Kidney (tissue), 14 donors: ENCODE results near the gene FBXL19. TPM values are rescaled to one million over a fixed set of nuclear protein-coding genes. Genes with fewer than 3 reads are reported as not detected.
A peak's percentile ranks its signal among the peaks of the same experiment; 100 is the strongest.

Experiments
- DNase-seq, 5 donors: peaks; one replicate each; pipeline ENCODE4 v3.0.0-alpha.2; 2013 to 2020
- FAIRE-seq: peaks from 2 replicates; lab custom pipeline; 2012; peaks lifted over from hg19 to GRCh38; lab: Jason Lieb, UNC
- H3K27ac ChIP-seq, 2 donors: one replicate each; pipeline ENCODE4 v1.7.0; 2013; ENCODE audit warnings: low read depth in 2 of 2, low read length in 2 of 2, inconsistent platforms in 1 of 2
- H3K27me3 ChIP-seq: one replicate; pipeline ENCODE4 v1.7.1; 2013; ENCODE audit warnings: low read length, inconsistent platforms; ENCODE audit not compliant: control insufficient read depth, insufficient read depth
- H3K36me3 ChIP-seq, 3 donors: one replicate each; pipeline versions ENCODE4 v1.7.0 to v1.7.1; 2013; ENCODE audit warnings: low read length in 3 of 3, control low read depth in 1 of 3, inconsistent platforms in 1 of 3; ENCODE audit not compliant: insufficient read depth in 3 of 3, control insufficient read depth in 2 of 3
- H3K4me1 ChIP-seq, 3 donors: one replicate each; pipeline versions ENCODE4 v1.7.0 to v1.7.1; 2013; ENCODE audit warnings: low read length in 3 of 3, inconsistent platforms in 1 of 3, low read depth in 1 of 3; ENCODE audit not compliant: control insufficient read depth in 2 of 3, insufficient read depth in 2 of 3
- H3K4me3 ChIP-seq, 3 donors: one replicate each; pipeline versions ENCODE4 v1.7.0 to v1.8.1; 2013; ENCODE audit warnings: low read length in 3 of 3, control low read depth in 1 of 3, inconsistent platforms in 1 of 3
- H3K9ac ChIP-seq, 3 donors: one replicate each; pipeline versions ENCODE4 v1.7.0 to v1.7.1; 2013; ENCODE audit warnings: low read length in 3 of 3, control low read depth in 1 of 3, inconsistent platforms in 1 of 3
- H3K9me3 ChIP-seq, 3 donors: one replicate each; pipeline versions ENCODE4 v1.7.0 to v1.7.1; 2013; ENCODE audit warnings: low read length in 3 of 3, control low read depth in 1 of 3, inconsistent platforms in 1 of 3; ENCODE audit not compliant: control insufficient read depth in 2 of 3, insufficient read depth in 1 of 3
- CTCF ChIP-seq: IDR thresholded peaks from 3 replicates; pipeline ENCODE4 v1.5.1; 2012; ENCODE audit warnings: mild to moderate bottlenecking, moderate library complexity, borderline replicate concordance; ENCODE audit not compliant: insufficient read depth; ENCODE audit errors: extremely low read depth
- intact Hi-C: fragments of 100-400 bp; cut with DNase I; formaldehyde crosslinking; loops from one replicate; pipeline ENCODE4 v1.11.1; 2022
- polyA plus RNA-seq: library from polyadenylated mRNA; stranded (reverse); fragments of 350-450 nt; fragmentation: Illumina TruSeq; extraction: RNeasy Lipid Tissue Mini Kit (QIAGEN cat#74804); gene quantifications from one replicate; pipeline ENCODE4 v1.2.3, GENCODE V29; 2014; ENCODE audit warnings: low read depth, low replicate concordance; ENCODE audit not compliant: insufficient read depth
- total RNA-seq: library from RNA; stranded (reverse); fragmentation: NEBNext Ultra II Directional; extraction: Animal tissue kit (Norgen Biotek cat#: 25700); gene quantifications from one replicate; pipeline ENCODE4 v1.2.1, GENCODE V29; 2021
- donor health status: control.
- donor health status: control.
- donor health status: control.
- donor health status: control.
- donor health status: control.
- donor health status: DM: yes; HTN: yes; CAD: no.
- donor health status: Normal renal cell carcinoma (clear cell type).

FBXL19 gene
- total and polyA plus RNA-seq, 2 donors from 2014 or later = 7.4 to 18.9 TPM

GRCh38 chr16:30948667-30949649 is 25.6 kb downstream of the FBXL19 start, which contains the start of gene ORAI3:
TSS of gene ORAI3 (plus strand) at chr16:30949068. CDS start at chr16:30949290, 222 bp downstream.
- FAIRE-seq (no peak), DNase-seq (peak; percentile 77 to 95 (median 87))

GRCh38 chr16:30949650-30950515 is 26.5 kb downstream of the FBXL19 start:
- no peaks in the 10 kb centered on the region for H3K9me3 ChIP-seq
- H3K4me1 ChIP-seq = peaks cover 0 to 26% (median 15%) of the 10 kb centered on the region in 3 donors
- TF ChIP-seq CTCF = no peak
- no peaks in the 10 kb centered on the region for H3K36me3 ChIP-seq
- peak overlapping the region; percentile 69 to 94 for H3K27ac ChIP-seq
- peak overlapping the region; percentile 76 to 89 (median 81) for H3K4me3 ChIP-seq
- peak overlapping the region; percentile 50 to 79 (median 51) for H3K9ac ChIP-seq
- intact Hi-C loops = no loop called here
- FAIRE-seq = no peak
- H3K27me3 ChIP-seq = no peaks in the 10 kb centered on the region
- peak; percentile 62 to 95 (median 81) for DNase-seq

More at GRCh38 chr16:30948667-30949649, 25.6 kb downstream of the FBXL19 start, which contains the start of gene ORAI3:
- no peak for TF ChIP-seq CTCF
- Histone ChIP-seq H3K36me3 (peaks cover 0 to 2% (median 0%) of the 10 kb centered on the region in 3 donors), H3K4me3 (peak within 1 kb of the TSS; percentile 76 to 89 (median 81)), H3K27ac (peak within 1 kb of the TSS; percentile 69 to 94), H3K4me1 (peaks cover 0 to 24% (median 15%) of the 10 kb centered on the region in 3 donors), H3K27me3 (no peaks in the 10 kb centered on the region), H3K9me3 (no peaks in the 10 kb centered on the region), H3K9ac (peak within 1 kb of the TSS; percentile 50 to 79 (median 51))
- intact Hi-C loops = no loop called here

GRCh38 chr16:30950516-30951065 is 27.2 kb downstream of the FBXL19 start:
- H3K9ac ChIP-seq = peak overlapping the region in 2 of 3 donors; percentile 51 to 79
- FAIRE-seq = no peak
- H3K4me3 ChIP-seq = peak overlapping the region in 2 of 3 donors; percentile 81 to 89

More at GRCh38 chr16:30950516-30951065, 27.2 kb downstream of the FBXL19 start:
- intact Hi-C loops = no loop called here
- no peaks in the 10 kb centered on the region for H3K9me3 ChIP-seq
- peak in 1 of 5 donors; percentile 64 for DNase-seq
- H3K36me3 ChIP-seq = no peaks in the 10 kb centered on the region
- H3K27me3 ChIP-seq = no peaks in the 10 kb centered on the region
- peaks cover 0 to 26% (median 15%) of the 10 kb centered on the region in 3 donors for H3K4me1 ChIP-seq
- H3K27ac ChIP-seq = no peak overlapping the region
- no peak for TF ChIP-seq CTCF
